ENCODE measurements around the gene DUSP18. TPM values are rescaled to one million over a fixed set of nuclear protein-coding genes. Genes with fewer than 3 reads are reported as not detected.

Gene DUSP18
- total and polyA plus RNA-seq, 2 of the 13 experiments (the other 11 are each of a cell fraction or from before 2014, with no cell fraction given), result 1.4 to 2.3 TPM

- TF ChIP-seq, protein P1, sequence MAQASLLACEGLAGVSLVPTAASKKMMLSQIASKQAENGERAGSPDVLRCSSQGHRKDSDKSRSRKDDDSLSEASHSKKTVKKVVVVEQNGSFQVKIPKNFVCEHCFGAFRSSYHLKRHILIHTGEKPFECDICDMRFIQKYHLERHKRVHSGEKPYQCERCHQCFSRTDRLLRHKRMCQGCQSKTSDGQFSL (CRISPR knock-in tag; IDR thresholded peaks at IDR 0.05), result peak; percentile 48; the same call in 1 of the 2 replicates
- TF ChIP-seq ZNF230 (CRISPR knock-in tag; IDR thresholded peaks at IDR 0.05) (no peak), ZNF572 (CRISPR knock-in tag; IDR thresholded peaks at IDR 0.05) (no peak), REL (CRISPR knock-in tag; conservative IDR thresholded peaks at IDR 0.05) (no peak), TP53 (CRISPR knock-in tag; conservative IDR thresholded peaks at IDR 0.05) (no peak), E2F5 (CRISPR knock-in tag; conservative IDR thresholded peaks at IDR 0.05) (0 out of 2 replicates have a peak, but pooled peaks have one; percentile 10), SRY (CRISPR knock-in tag; IDR thresholded peaks at IDR 0.05) (0 out of 2 replicates have a peak, but pooled peaks have one; percentile 20), GABPB1 (CRISPR knock-in tag; IDR thresholded peaks at IDR 0.05) (peak; percentile 39; the same call in 1 of the 2 replicates), HNRNPLL (IDR thresholded peaks at IDR 0.05; ENCODE audit: low read depth, low read length, poor library complexity, severe bottlenecking) (peak; percentile 34), RBM39 (IDR thresholded peaks at IDR 0.05; ENCODE audit: low read depth, low read length, poor library complexity, severe bottlenecking) (peak; percentile 2), RBAK (CRISPR knock-in tag; IDR thresholded peaks at IDR 0.05) (no peak)
- TF ChIP-seq, protein P2, sequence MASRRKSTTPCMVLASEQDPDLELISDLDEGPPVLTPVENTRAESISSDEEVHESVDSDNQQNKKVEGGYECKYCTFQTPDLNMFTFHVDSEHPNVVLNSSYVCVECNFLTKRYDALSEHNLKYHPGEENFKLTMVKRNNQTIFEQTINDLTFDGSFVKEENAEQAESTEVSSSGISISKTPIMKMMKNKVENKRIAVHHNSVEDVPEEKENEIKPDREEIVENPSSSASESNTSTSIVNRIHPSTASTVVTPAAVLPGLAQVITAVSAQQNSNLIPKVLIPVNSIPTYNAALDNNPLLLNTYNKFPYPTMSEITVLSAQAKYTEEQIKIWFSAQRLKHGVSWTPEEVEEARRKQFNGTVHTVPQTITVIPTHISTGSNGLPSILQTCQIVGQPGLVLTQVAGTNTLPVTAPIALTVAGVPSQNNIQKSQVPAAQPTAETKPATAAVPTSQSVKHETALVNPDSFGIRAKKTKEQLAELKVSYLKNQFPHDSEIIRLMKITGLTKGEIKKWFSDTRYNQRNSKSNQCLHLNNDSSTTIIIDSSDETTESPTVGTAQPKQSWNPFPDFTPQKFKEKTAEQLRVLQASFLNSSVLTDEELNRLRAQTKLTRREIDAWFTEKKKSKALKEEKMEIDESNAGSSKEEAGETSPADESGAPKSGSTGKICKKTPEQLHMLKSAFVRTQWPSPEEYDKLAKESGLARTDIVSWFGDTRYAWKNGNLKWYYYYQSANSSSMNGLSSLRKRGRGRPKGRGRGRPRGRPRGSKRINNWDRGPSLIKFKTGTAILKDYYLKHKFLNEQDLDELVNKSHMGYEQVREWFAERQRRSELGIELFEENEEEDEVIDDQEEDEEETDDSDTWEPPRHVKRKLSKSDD (CRISPR knock-in tag; IDR thresholded peaks at IDR 0.05; ENCODE audit: low read depth), result no peak
- TF ChIP-seq, protein P3, sequence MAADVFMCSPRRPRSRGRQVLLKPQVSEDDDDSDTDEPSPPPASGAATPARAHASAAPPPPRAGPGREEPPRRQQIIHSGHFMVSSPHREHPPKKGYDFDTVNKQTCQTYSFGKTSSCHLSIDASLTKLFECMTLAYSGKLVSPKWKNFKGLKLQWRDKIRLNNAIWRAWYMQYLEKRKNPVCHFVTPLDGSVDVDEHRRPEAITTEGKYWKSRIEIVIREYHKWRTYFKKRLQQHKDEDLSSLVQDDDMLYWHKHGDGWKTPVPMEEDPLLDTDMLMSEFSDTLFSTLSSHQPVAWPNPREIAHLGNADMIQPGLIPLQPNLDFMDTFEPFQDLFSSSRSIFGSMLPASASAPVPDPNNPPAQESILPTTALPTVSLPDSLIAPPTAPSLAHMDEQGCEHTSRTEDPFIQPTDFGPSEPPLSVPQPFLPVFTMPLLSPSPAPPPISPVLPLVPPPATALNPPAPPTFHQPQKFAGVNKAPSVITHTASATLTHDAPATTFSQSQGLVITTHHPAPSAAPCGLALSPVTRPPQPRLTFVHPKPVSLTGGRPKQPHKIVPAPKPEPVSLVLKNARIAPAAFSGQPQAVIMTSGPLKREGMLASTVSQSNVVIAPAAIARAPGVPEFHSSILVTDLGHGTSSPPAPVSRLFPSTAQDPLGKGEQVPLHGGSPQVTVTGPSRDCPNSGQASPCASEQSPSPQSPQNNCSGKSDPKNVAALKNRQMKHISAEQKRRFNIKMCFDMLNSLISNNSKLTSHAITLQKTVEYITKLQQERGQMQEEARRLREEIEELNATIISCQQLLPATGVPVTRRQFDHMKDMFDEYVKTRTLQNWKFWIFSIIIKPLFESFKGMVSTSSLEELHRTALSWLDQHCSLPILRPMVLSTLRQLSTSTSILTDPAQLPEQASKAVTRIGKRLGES (CRISPR knock-in tag; IDR thresholded peaks at IDR 0.05; ENCODE audit: borderline replicate concordance), result no peak
Observed at GRCh38 chr22:30635273-30636225, 32.1 kb downstream of the DUSP18 start, which contains the start of gene SLC35E4 (continued).
